Measurements from ENCODE around the gene OR4A5.
"Not testable (repeated sequence)": the region's sequence is repeated elsewhere in the genome, so short reads cannot be mapped to it uniquely, and the experiment has no call there.

The OR4A5 gene

GRCh38 chr11:54706532-54706931, at the start of gene OR4A5:
TSS of gene OR4A5 (plus strand) at chr11:54706832. CDS start at chr11:54706885, 53 bp downstream.
- DNase-seq = not testable (repeated sequence)

- DNase-seq = not testable (repeated sequence)
Observed at GRCh38 chr11:54720094-54720493, 13.5 kb downstream of the OR4A5 start.

Data from C1 segment of cervical spinal cord (tissue), 14 donors.